CD4-positive, alpha-beta T cell treated with Interferon gamma for 1 hour (primary cell): ENCODE results near the gene FBH1.
A peak's percentile ranks its signal among the peaks of the same experiment; 100 is the strongest.
"Not testable (repeated sequence)": the region's sequence is repeated elsewhere in the genome, so short reads cannot be mapped to it uniquely, and the experiment has no call there.

ENCODE experiments used
- DNase-seq: peaks from one replicate; pipeline ENCODE4 v3.0.0-alpha.2; 2020

The FBH1 gene

GRCh38 chr10:5877041-5877440 is 13.0 kb upstream of the FBH1 start:
- DNase-seq = not testable (repeated sequence)

- no peak for DNase-seq
Measured at GRCh38 chr10:5882961-5883360, 7.1 kb upstream of the FBH1 start.

GRCh38 chr10:5885619-5886018 is 4.4 kb upstream of the FBH1 start:
- DNase-seq = no peak

GRCh38 chr10:5887029-5887428 is 3.0 kb upstream of the FBH1 start:
- DNase-seq = no peak

GRCh38 chr10:5887641-5888040 is 2.4 kb upstream of the FBH1 start:
- DNase-seq = no peak

GRCh38 chr10:5888351-5888750 is 1.7 kb upstream of the FBH1 start:
- no peak for DNase-seq

GRCh38 chr10:5888843-5889623 is 1.0 kb upstream of the FBH1 start:
- DNase-seq = peak; percentile 20

- DNase-seq = no peak
Measured at GRCh38 chr10:5890452-5890915, 441 bp downstream of the FBH1 start.

- DNase-seq = no peak
Measured at GRCh38 chr10:5891009-5891408, 966 bp downstream of the FBH1 start.

GRCh38 chr10:5892007-5892406 is 2.0 kb downstream of the FBH1 start:
- DNase-seq = no peak

GRCh38 chr10:5893321-5893720 is 3.3 kb downstream of the FBH1 start:
- no peak for DNase-seq

- no peak for DNase-seq
Measured at GRCh38 chr10:5894403-5894802, 4.4 kb downstream of the FBH1 start.

GRCh38 chr10:5894873-5895272 is 4.8 kb downstream of the FBH1 start:
- no peak for DNase-seq

GRCh38 chr10:5895365-5895764 is 5.3 kb downstream of the FBH1 start:
- no peak for DNase-seq

GRCh38 chr10:5895804-5896203 is 5.8 kb downstream of the FBH1 start:
- no peak for DNase-seq

- no peak for DNase-seq
Measured at GRCh38 chr10:5896208-5897052, 6.4 kb downstream of the FBH1 start.

GRCh38 chr10:5897053-5897340 is 7.0 kb downstream of the FBH1 start:
- DNase-seq = no peak

GRCh38 chr10:5897504-5897903 is 7.5 kb downstream of the FBH1 start:
- DNase-seq = no peak

GRCh38 chr10:5898163-5898562 is 8.1 kb downstream of the FBH1 start:
- DNase-seq = no peak

GRCh38 chr10:5900247-5900646 is 10.2 kb downstream of the FBH1 start:
- no peak for DNase-seq

- DNase-seq = no peak
Measured at GRCh38 chr10:5902511-5903274, 12.7 kb downstream of the FBH1 start.

- DNase-seq = no peak
Measured at GRCh38 chr10:5903563-5903962, 13.5 kb downstream of the FBH1 start.

- no peak for DNase-seq
Measured at GRCh38 chr10:5904227-5904626, 14.2 kb downstream of the FBH1 start.
